Measurements from ENCODE around the gene HNF1B. TPM values are rescaled to one million over a fixed set of nuclear protein-coding genes. Genes with fewer than 3 reads are reported as not detected.

HNF1B gene
- total and polyA plus RNA-seq, 10 of the 15 experiments (the other 5 are each of a cell fraction or from before 2014, with no cell fraction given), result 0.51 to 12.7 (median 1.9) TPM

DNA sequence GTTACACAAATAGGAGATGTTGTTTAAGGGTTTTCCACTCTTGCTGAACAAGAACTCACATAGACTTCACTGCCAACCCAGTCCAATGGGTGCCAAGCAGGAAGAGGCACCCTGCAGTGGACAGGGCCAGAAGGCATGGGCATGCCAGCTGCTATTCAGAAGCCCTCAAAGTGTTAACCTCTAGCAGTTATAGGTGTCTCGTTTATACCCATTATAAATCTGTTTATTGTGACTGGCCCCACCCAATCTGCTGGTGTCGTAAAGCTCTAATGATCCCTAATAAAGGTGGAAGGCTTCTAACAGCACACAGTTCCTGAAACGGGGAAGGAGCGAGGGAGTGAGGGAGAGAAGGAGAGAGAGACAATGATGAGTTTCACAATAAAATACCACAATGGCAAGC, 23.9 kb downstream of the HNF1B start:
- CTCF ChIA-PET, result no interaction called here
- in situ Hi-C loops (cut with MboI), result no loop called here
- RAD21 ChIA-PET (ENCODE audit: unreplicated experiment), result no interaction called here
- H3K4me1 ChIP-seq (ENCODE audit: control insufficient read depth, insufficient read depth, low read length), result peaks cover 8% of the 10 kb centered on the region; the same call in 1 of the 2 replicates
- 61% methylated on average over 4 of the region's 4 CpGs for whole genome bisulfite sequencing (ENCODE audit: insufficient coverage, insufficient replicate concordance, low lambda C conversion rate, missing lambda C conversion rate)
- ATAC-seq (no peak), FAIRE-seq (no peak), DNase-seq (ENCODE audit: low read depth, low spot score) (no peak)
- POLR2A ChIA-PET, result interaction anchor here (0.5 kb wide), 1 partner anchor 71 kb away, joined by 4 read pairs; no protein-coding TSS in a partner anchor
- BruUV-seq (replicated peaks), result no TSS peak
- no peaks in the 10 kb centered on the region for H3K27me3 ChIP-seq (replicated peaks in 1 of 2; ENCODE audit: control insufficient read depth in 2 of 2, insufficient read depth in 2 of 2, low read length in 1 of 2)
- H3K4me2 ChIP-seq (ENCODE audit: control insufficient read depth, insufficient read depth), result no peak overlapping the region
- peaks cover 0 to 2% of the 10 kb centered on the region in 2 experiments; a peak in 2 of 4 replicates for H3K36me3 ChIP-seq (ENCODE audit: control insufficient read depth in 2 of 2, insufficient read depth in 2 of 2, low read length in 1 of 2)
- H4K20me1 ChIP-seq (ENCODE audit: control insufficient read depth, insufficient read depth), result no peaks in the 10 kb centered on the region
- no peak overlapping the region for H3K9ac ChIP-seq (ENCODE audit: control insufficient read depth, insufficient read depth, low read length)
- no peak for TF ChIP-seq BHLHE40 (IDR thresholded peaks at IDR 0.05; ENCODE audit: borderline replicate concordance in 1 of 2, low read depth in 2 of 2, low read length in 1 of 2)
- no peak for TF ChIP-seq IRF4 (IDR thresholded peaks at IDR 0.05; ENCODE audit: low read depth, low read length)
- TF ChIP-seq, protein P1, sequence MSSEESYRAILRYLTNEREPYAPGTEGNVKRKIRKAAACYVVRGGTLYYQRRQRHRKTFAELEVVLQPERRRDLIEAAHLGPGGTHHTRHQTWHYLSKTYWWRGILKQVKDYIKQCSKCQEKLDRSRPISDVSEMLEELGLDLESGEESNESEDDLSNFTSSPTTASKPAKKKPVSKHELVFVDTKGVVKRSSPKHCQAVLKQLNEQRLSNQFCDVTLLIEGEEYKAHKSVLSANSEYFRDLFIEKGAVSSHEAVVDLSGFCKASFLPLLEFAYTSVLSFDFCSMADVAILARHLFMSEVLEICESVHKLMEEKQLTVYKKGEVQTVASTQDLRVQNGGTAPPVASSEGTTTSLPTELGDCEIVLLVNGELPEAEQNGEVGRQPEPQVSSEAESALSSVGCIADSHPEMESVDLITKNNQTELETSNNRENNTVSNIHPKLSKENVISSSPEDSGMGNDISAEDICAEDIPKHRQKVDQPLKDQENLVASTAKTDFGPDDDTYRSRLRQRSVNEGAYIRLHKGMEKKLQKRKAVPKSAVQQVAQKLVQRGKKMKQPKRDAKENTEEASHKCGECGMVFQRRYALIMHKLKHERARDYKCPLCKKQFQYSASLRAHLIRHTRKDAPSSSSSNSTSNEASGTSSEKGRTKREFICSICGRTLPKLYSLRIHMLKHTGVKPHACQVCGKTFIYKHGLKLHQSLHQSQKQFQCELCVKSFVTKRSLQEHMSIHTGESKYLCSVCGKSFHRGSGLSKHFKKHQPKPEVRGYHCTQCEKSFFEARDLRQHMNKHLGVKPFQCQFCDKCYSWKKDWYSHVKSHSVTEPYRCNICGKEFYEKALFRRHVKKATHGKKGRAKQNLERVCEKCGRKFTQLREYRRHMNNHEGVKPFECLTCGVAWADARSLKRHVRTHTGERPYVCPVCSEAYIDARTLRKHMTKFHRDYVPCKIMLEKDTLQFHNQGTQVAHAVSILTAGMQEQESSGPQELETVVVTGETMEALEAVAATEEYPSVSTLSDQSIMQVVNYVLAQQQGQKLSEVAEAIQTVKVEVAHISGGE (CRISPR knock-in tag; IDR thresholded peaks at IDR 0.05), result no peak
- no peak for TF ChIP-seq RAD51 (IDR thresholded peaks at IDR 0.05)
- no peak for TF ChIP-seq RAD21 (IDR thresholded peaks at IDR 0.05; ENCODE audit: insufficient read depth, low read depth, low read length)
- TF ChIP-seq, protein P2, sequence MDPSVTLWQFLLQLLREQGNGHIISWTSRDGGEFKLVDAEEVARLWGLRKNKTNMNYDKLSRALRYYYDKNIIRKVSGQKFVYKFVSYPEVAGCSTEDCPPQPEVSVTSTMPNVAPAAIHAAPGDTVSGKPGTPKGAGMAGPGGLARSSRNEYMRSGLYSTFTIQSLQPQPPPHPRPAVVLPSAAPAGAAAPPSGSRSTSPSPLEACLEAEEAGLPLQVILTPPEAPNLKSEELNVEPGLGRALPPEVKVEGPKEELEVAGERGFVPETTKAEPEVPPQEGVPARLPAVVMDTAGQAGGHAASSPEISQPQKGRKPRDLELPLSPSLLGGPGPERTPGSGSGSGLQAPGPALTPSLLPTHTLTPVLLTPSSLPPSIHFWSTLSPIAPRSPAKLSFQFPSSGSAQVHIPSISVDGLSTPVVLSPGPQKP (IDR thresholded peaks at IDR 0.05; ENCODE audit: low read depth, low read length), result no peak
- TF ChIP-seq NFYB (IDR thresholded peaks at IDR 0.05; ENCODE audit: insufficient read depth, low read depth, low read length), result no peak
- no peak for TF ChIP-seq FOXK2 (IDR thresholded peaks at IDR 0.05)
- no peak for TF ChIP-seq BACH1 (IDR thresholded peaks at IDR 0.05; ENCODE audit: borderline replicate concordance)
- no peak for TF ChIP-seq ZBED1 (IDR thresholded peaks at IDR 0.05; ENCODE audit: borderline replicate concordance)
- no peaks in the 10 kb centered on the region for H3K9me3 ChIP-seq (replicated peaks; ENCODE audit: control insufficient read depth, insufficient read depth, low read length)
- intact Hi-C loops (cut with micrococcal nuclease; ENCODE audit: unreplicated experiment), result no loop called here
- H3K4me3 ChIP-seq, result no peak overlapping the region
- SMC1A ChIA-PET (ENCODE audit: uncharacterized antibody, unreplicated experiment), result interaction anchor here (1.2 to 1.8 kb wide), 3 partner anchors 18 to 107 kb away, joined by 3 to 4 read pairs (median 3); no protein-coding TSS in a partner anchor
- no peaks in the 10 kb centered on the region for H3K79me2 ChIP-seq (ENCODE audit: control insufficient read depth, insufficient read depth, low read length)
- no peak overlapping the region for H3K27ac ChIP-seq (ENCODE audit: control insufficient read depth, insufficient read depth)
- no peak overlapping the region for H2AFZ ChIP-seq (ENCODE audit: control insufficient read depth, low read depth, low read length)
